Adipocyte (in vitro differentiated cells): ENCODE data around the gene AEBP2.
"Not testable (repeated sequence)": the region's sequence is repeated elsewhere in the genome, so short reads cannot be mapped to it uniquely, and the experiment has no call there.

ENCODE experiments used
- DNase-seq: peaks from one replicate; pipeline ENCODE4 v3.0.0-alpha.2; 2015; ENCODE audit warnings: low read depth
- H3K27me3 ChIP-seq: replicated peaks from 2 replicates; pipeline ENCODE4 v1.7.0; 2013; ENCODE audit warnings: mild to moderate bottlenecking, low read length, moderate library complexity; ENCODE audit not compliant: control insufficient read depth, insufficient read depth
- H3K36me3 ChIP-seq: 2 replicates; pipeline ENCODE4 v1.7.0; 2013; ENCODE audit warnings: low read length, mild to moderate bottlenecking, moderate library complexity; ENCODE audit not compliant: control insufficient read depth, insufficient read depth, severe bottlenecking
- H3K4me1 ChIP-seq: 2 replicates; pipeline ENCODE4 v1.7.0; 2013; ENCODE audit warnings: mild to moderate bottlenecking, low read length, moderate library complexity; ENCODE audit not compliant: control insufficient read depth, insufficient read depth
- H3K4me3 ChIP-seq: 2 replicates; pipeline ENCODE4 v1.7.0; 2013; ENCODE audit warnings: mild to moderate bottlenecking, low read length, moderate library complexity
- H3K9ac ChIP-seq: 2 replicates; pipeline ENCODE4 v1.7.0; 2013; ENCODE audit warnings: mild to moderate bottlenecking, low read length, moderate library complexity
- H3K9me3 ChIP-seq: 2 replicates; pipeline ENCODE4 v1.7.0; 2013; ENCODE audit warnings: mild to moderate bottlenecking, low read length, moderate library complexity; ENCODE audit not compliant: control insufficient read depth

Gene AEBP2

DNA sequence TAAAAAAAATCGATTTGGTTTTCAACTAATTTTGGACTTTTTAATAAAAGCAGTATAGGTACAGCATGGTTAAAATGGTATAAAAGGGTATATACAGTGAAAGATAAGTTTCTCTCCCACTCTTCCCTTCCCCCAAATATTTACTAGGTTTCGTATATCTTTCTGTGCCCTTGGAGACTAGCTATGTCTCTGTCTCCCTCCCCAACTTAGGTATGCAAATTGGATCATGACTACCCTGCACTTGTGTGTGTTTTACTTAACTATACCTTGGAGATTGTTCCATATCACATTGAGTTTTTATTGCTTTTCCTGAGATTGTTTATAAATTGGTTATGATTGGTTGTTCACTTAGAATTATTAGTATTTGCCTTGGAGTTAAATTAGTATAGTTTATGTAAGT lies 19.4 kb downstream of the AEBP2 start:
- no peak overlapping the region for H3K4me3 ChIP-seq
- DNase-seq: no peak
- no peaks in the 10 kb centered on the region for H3K9me3 ChIP-seq
- H3K9ac ChIP-seq: no peak overlapping the region
- peaks cover 12% of the 10 kb centered on the region for H3K4me1 ChIP-seq
- peaks cover 12% of the 10 kb centered on the region for H3K36me3 ChIP-seq
- no peaks in the 10 kb centered on the region for H3K27me3 ChIP-seq

DNA sequence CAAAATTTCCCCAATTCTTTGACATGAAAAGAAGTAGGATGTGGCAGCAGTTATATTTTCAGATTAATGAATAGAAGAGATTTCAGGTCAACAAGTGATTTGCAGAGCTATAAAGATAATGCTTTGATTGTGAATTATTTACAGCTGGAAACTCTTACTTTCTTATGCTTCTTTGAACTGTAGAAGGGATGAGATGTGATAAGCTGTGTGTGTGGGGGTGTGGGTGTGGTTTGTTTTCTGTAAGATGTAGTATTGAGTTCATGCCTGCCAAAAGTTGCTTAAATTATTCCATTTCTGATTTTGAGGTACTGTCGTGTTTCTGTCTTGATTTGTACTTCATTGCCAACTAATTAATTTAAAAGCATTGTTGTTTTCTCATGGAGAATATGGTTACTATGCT lies 22.7 kb downstream of the AEBP2 start:
- Histone ChIP-seq H3K36me3 (peaks cover 20% of the 10 kb centered on the region), H3K27me3 (no peaks in the 10 kb centered on the region), H3K4me1 (peaks cover 12% of the 10 kb centered on the region), H3K4me3 (no peak overlapping the region), H3K9me3 (no peaks in the 10 kb centered on the region), H3K9ac (no peak overlapping the region)
- DNase-seq: no peak

DNA sequence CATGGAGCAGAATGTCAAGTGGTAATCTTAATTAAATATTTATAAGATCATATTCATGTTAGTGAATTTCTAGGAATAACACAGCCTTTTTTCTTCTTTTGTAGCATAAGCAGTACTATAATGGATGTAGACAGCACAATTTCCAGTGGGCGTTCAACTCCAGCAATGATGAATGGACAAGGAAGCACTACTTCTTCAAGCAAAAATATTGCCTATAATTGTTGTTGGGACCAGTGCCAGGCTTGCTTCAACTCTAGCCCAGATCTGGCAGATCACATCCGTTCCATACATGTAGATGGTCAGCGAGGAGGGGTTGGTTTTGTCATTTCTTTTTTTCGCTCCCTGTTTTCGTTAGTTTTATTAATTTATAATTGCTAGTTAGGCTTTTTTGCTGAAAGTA lies 23.1 kb downstream of the AEBP2 start:
- H3K9ac ChIP-seq: no peak overlapping the region
- no peak overlapping the region for H3K4me3 ChIP-seq
- peaks cover 10% of the 10 kb centered on the region for H3K4me1 ChIP-seq
- DNase-seq: no peak
- H3K36me3 ChIP-seq: peaks cover 24% of the 10 kb centered on the region
- H3K9me3 ChIP-seq: no peaks in the 10 kb centered on the region
- H3K27me3 ChIP-seq: no peaks in the 10 kb centered on the region

DNA sequence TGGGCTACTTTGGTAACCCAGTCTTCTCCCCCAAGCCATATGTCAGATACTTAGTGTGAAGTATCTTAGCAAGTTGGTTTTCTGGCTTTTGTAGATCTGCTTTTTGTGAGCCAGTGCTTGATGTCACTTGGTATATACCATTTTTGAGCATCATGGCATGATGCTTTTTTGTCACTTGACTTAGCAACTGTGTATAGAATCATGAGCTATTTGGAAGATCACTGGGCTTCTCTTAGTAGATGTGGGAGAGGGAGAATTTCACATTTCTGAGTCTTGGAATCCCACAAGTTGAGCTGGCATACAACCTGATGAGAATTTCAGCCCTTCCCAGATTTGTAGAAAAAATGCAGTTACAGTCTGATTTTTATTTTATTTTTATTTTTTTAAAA lies 24.9 kb downstream of the AEBP2 start:
- Histone ChIP-seq H3K4me1 (peaks cover 10% of the 10 kb centered on the region), H3K4me3 (no peak overlapping the region), H3K9ac (no peak overlapping the region), H3K9me3 (no peaks in the 10 kb centered on the region), H3K36me3 (peaks cover 26% of the 10 kb centered on the region), H3K27me3 (no peaks in the 10 kb centered on the region)
- DNase-seq: no peak

DNA sequence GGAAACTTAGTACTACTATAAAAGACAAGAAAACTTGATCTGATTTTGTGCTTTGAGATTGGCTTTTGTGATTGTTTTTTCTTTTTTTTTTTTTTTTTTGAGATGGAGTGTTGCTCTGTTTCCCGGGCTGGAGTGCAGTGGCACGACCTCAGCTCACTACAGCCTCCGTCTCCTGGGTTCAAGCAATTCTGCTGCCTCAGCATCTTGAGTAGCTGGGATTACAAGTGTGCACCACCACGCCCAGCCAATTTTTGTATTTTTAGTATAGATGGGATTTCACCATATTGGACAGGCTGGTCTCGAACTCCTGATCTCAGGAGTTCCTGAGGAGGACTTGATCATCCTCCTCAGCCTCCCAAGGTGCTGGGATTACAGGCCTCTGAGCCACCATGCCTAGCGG lies 26.4 kb downstream of the AEBP2 start:
- H3K4me3 ChIP-seq: no peak overlapping the region
- peaks cover 10% of the 10 kb centered on the region for H3K4me1 ChIP-seq
- H3K9ac ChIP-seq: no peak overlapping the region
- H3K36me3 ChIP-seq: peaks cover 26% of the 10 kb centered on the region
- H3K27me3 ChIP-seq: no peaks in the 10 kb centered on the region
- no peaks in the 10 kb centered on the region for H3K9me3 ChIP-seq
- no peak for DNase-seq

DNA sequence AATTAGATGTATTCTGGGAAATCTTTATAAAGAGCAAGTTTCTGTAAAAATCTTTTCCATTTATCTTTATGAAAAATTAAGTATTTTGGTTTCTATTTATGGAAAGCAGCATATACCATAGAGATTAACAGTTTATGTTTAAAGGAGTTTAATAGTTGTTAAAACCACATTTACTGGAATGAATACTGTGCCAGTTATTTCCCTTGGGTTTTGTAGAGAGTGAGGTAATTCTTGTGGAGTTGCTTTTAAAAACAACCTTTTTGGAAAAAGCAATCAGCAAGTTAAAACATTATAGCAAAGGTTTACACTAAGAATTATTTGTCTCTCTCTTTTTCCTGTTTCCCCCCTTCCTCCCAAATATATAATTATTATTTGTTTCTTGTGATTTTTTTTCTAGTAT lies 34.9 kb downstream of the AEBP2 start:
- DNase-seq: peak; percentile 21
- H3K9ac ChIP-seq: no peak overlapping the region
- H3K4me3 ChIP-seq: no peak overlapping the region
- peaks cover 18% of the 10 kb centered on the region for H3K36me3 ChIP-seq
- H3K9me3 ChIP-seq: no peaks in the 10 kb centered on the region
- H3K4me1 ChIP-seq: peaks cover 9% of the 10 kb centered on the region
- no peaks in the 10 kb centered on the region for H3K27me3 ChIP-seq

DNA sequence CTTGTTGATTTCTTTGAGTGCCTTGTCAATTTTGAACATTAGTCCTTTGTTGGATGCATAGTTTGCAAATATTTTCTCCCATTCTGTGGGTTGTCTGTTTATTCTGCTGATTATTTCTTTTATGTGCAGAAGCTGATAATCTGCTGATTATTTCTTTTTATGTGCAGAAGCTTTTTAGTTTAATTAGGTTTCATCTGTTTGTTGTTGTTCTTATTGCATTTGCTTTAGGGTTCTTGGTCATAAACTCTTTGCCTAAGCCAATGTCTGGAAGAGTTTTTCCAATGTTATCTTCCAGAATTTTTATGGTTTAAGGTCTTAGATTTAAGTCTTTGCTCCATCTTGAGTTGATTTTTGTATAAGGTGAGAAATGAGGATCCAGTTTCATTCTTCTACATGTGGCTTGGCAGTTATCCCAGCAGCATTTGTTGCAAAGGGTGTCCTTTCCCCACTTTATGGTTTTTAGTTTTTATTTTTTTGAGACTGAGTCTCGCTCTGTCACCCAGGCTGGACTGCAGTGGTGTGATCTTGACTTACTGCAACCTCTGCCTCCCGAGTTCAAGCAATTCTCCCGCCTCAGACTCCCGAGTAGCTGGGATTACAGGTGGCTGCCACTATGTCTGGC lies 36.7 kb downstream of the AEBP2 start:
- not testable (repeated sequence) for H3K27me3 ChIP-seq, H3K4me3 ChIP-seq, H3K9ac ChIP-seq, H3K4me1 ChIP-seq, H3K9me3 ChIP-seq
- peak; percentile 33 for DNase-seq
- peaks cover 23% of the 10 kb centered on the region for H3K36me3 ChIP-seq

DNA sequence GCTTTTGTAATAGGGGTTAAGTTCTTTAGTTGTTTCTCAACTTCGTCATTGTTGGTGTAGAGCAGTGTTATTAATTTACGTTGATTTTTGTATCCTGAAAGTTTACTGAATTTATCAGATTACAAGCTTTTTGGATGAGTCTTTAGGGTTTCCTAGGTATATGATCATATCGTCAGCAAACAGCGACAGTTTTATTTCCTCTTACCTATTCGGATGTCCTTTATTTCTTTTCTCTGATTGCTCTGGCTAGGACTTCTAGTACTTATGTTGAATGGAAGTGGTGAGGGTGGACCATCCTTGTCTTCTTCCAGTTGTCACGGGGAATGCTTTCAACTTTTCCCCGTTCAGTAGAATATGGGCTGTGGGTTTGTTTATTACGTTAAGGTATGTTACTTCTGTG lies 37.8 kb downstream of the AEBP2 start:
- peaks cover 23% of the 10 kb centered on the region for H3K36me3 ChIP-seq

DNA sequence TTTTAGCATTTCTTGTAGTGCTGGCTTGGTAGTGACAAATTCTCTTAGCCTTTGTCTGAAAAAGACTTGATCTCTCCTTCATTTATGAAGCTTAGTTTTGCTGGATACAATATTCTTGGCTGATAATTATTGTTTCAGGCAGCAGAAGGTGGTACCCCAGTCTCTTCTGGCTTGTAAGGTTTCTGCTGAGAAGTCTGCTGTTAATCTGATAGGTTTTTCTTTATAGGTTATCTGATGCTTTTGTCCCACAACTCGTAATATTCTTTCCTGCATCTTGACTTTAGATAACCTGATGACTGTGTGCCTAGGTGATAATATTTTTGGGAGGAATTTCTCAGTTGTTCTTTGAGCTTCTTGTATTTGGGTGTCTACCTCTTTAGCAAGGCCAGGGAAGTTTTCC lies 41.2 kb downstream of the AEBP2 start:
- no peaks in the 10 kb centered on the region for H3K9me3 ChIP-seq
- no peak for DNase-seq
- peaks cover 12% of the 10 kb centered on the region for H3K36me3 ChIP-seq
- H3K9ac ChIP-seq: no peak overlapping the region
- H3K4me1 ChIP-seq: no peaks in the 10 kb centered on the region
- no peak overlapping the region for H3K4me3 ChIP-seq
- no peaks in the 10 kb centered on the region for H3K27me3 ChIP-seq

More for the DNA sequence above, 37.8 kb downstream of the AEBP2 start:
- peaks cover 9% of the 10 kb centered on the region for H3K4me1 ChIP-seq
- no peaks in the 10 kb centered on the region for H3K9me3 ChIP-seq
- DNase-seq: no peak
- no peaks in the 10 kb centered on the region for H3K27me3 ChIP-seq
- no peak overlapping the region for H3K9ac ChIP-seq
- H3K4me3 ChIP-seq: no peak overlapping the region

DNA sequence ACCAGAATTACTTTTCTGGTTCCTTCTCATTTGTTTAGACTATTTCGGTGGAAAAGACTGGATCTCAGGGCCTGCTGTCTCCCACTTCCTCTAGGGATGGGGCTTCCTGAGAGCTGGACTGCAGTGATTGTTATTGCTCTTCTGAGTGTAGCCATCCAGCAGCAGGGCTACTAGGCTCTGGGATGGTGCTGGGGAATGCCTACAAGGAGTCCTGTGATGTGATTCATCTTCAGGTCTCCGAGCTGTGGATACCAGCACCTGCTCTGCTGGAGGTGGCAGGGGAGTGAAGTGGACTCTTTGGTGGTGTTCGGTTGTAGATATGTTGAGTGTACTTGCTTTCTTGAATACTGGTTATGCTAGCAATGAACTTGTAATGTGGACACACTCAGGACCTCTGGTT lies 42.7 kb downstream of the AEBP2 start:
- no peaks in the 10 kb centered on the region for H3K27me3 ChIP-seq
- no peaks in the 10 kb centered on the region for H3K9me3 ChIP-seq
- H3K4me3 ChIP-seq: no peak overlapping the region
- H3K4me1 ChIP-seq: no peaks in the 10 kb centered on the region
- peaks cover 9% of the 10 kb centered on the region for H3K36me3 ChIP-seq
- H3K9ac ChIP-seq: no peak overlapping the region
- no peak for DNase-seq

DNA sequence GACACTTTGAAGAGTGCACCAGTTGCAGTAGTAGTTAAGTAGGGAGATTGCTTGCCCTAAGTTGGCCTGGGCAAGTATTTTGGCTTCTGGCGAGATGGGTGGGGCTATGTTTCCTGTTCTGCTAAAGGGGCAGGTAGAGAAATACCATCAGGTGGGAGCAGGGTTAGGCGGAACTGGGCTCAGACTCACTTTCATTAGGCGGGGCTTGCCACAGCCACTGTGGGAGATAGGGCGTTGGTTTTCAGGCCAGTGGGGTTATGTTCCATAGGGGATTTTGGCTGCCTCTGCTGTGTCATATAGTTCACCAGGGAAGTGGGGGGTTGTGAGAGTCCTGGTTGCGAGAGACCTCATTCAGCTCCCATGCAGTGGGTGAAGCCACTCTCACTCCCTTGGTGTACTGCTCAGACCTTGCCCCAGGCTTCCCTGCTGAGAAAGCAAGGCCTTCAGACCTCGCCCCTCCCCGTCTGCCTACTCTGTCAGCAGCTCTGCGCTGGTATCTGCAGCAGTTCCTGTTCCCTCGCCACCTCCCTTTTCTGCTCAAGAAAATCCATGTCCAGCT lies 43.3 kb downstream of the AEBP2 start:
- no peak for DNase-seq

DNA sequence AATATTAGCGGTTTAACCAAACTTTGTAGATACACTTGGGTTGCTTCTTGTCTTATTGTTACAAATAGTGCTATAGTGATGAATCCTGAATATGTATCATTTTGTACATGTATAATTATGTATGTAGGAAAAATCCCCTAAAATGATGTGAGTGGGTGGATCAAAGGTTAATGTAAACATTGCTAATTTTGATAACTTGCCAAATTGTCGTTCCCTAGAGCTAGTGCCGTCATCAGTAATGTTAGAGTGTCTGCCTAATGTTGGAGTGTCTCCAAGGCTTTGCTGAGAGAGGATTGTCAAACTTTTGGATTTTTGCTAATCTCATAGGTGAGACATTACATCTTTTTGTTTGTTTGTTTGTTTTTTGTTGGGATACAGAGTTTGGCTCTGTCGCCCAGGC lies 44.4 kb downstream of the AEBP2 start:
- Histone ChIP-seq H3K27me3 (no peaks in the 10 kb centered on the region), H3K9me3 (no peaks in the 10 kb centered on the region), H3K9ac (no peak overlapping the region), H3K4me3 (no peak overlapping the region), H3K36me3 (peaks cover 9% of the 10 kb centered on the region), H3K4me1 (no peaks in the 10 kb centered on the region)
- no peak for DNase-seq

More for the DNA sequence above, 43.3 kb downstream of the AEBP2 start:
- Histone ChIP-seq H3K4me1 (no peaks in the 10 kb centered on the region), H3K9me3 (no peaks in the 10 kb centered on the region), H3K27me3 (no peaks in the 10 kb centered on the region), H3K4me3 (no peak overlapping the region), H3K9ac (no peak overlapping the region), H3K36me3 (peaks cover 9% of the 10 kb centered on the region)
